Measurements from ENCODE around the gene MRGPRE.

MRGPRE gene

GRCh38 chr11:3177931-3178330 is 54.3 kb downstream of the MRGPRE start:
- DNase-seq = peak; percentile 21

Data from fibroblast of upper back skin (primary cell).